Tibial artery (tissue), 4 donors: ENCODE data around the gene VPS35L.

ENCODE experiments used
- DNase-seq, 2 donors: peaks; one replicate each; pipeline ENCODE4 v3.0.0-alpha.2; 2019
- H3K27ac ChIP-seq, 2 donors: fragments of 200-600 bp; sonication (generic) in 1 of 2; 1 replicate in 1 of 2; 2 replicates in 1 of 2; pipeline ENCODE4 v1.5.1; 2018 to 2019; ENCODE audit warnings: mild to moderate bottlenecking in 1 of 2
- H3K27me3 ChIP-seq, 2 donors: fragments of 200-600 bp; sonication (generic) in 1 of 2; one replicate each; pipeline versions ENCODE4 v1.5.1 to v1.6.0; 2016 to 2019
- H3K36me3 ChIP-seq, 3 donors: fragments of 200-600 bp; sonication (generic) in 2 of 3; one replicate each; pipeline ENCODE4 v1.5.1; 2016 to 2019; ENCODE audit warnings: mild to moderate bottlenecking in 2 of 3
- H3K4me1 ChIP-seq, 4 donors: fragments of 200-600 bp; sonication (generic) in 2 of 4; 1 replicate in 3 of 4; 2 replicates in 1 of 4; pipeline ENCODE4 v1.5.1; 2016 to 2019
- H3K4me3 ChIP-seq, 2 donors: fragments of 200-600 bp; sonication (generic) in 1 of 2; 1 replicate in 1 of 2; 2 replicates in 1 of 2; pipeline ENCODE4 v1.5.1; 2018 to 2019; ENCODE audit warnings: mild to moderate bottlenecking in 2 of 2
- H3K9me3 ChIP-seq, 3 donors: fragments of 200-600 bp; sonication (generic) in 1 of 3; one replicate each; pipeline ENCODE4 v1.5.1; 2016 to 2019
- intact Hi-C: fragments of 100-400 bp; cut with DNase I; formaldehyde crosslinking; loops from one replicate; pipeline ENCODE4 v1.15.0; 2023; ENCODE audit warnings: low total_unique reads
- TF ChIP-seq, protein P1 (sequence below), 2 experiments: fragments of 200-600 bp in 1 of 2; fragments of 450-650 bp in 1 of 2; IDR thresholded peaks; one replicate each; pipeline ENCODE4 v1.5.1; 2017 to 2019; ENCODE audit warnings: antibody characterized with exemption in 2 of 2, mild to moderate bottlenecking in 1 of 2, moderate library complexity in 1 of 2

The VPS35L gene

DNA sequence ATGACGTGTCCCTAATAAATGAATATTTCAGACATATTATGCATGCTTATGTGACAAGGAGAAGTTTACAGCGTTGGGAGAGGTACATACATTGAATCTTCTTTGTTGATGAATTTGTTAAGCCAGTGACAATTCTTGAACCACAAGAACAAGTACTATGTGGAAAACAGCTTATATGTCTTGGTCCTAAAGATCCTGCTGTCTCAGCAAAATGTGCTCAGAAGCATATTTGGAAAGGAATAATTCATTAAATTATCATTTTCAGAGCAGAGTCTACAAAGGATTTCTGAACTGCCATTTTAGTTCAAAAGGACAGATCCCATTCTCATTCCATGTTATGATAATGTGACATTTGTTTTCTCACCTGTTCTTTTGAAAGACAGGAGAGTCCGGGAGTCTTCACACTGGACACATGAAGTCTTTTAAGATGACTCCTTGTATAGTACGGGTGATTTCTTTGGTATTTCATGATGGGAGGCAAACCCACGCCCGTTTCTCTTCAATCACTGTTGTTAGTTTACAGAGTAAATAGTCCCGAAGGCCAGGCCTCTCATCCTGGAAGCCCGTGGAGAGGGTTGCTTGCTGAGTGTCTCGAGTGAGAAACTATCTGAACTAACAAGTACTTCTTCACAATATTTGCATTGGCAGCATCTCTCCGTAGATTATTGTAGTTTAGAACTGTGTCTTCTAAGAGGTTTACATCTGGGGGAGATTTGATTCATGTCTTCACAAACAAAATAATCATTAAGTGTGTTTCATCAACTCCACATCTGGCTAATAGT lies 26.7 kb downstream of the VPS35L start:
- TF ChIP-seq, protein P1, sequence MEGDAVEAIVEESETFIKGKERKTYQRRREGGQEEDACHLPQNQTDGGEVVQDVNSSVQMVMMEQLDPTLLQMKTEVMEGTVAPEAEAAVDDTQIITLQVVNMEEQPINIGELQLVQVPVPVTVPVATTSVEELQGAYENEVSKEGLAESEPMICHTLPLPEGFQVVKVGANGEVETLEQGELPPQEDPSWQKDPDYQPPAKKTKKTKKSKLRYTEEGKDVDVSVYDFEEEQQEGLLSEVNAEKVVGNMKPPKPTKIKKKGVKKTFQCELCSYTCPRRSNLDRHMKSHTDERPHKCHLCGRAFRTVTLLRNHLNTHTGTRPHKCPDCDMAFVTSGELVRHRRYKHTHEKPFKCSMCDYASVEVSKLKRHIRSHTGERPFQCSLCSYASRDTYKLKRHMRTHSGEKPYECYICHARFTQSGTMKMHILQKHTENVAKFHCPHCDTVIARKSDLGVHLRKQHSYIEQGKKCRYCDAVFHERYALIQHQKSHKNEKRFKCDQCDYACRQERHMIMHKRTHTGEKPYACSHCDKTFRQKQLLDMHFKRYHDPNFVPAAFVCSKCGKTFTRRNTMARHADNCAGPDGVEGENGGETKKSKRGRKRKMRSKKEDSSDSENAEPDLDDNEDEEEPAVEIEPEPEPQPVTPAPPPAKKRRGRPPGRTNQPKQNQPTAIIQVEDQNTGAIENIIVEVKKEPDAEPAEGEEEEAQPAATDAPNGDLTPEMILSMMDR (IDR thresholded peaks at IDR 0.05): no peak
- Histone ChIP-seq H3K4me3 (no peak overlapping the region), H3K4me1 (no peaks in the 10 kb centered on the region), H3K9me3 (no peaks in the 10 kb centered on the region), H3K27ac (no peak overlapping the region), H3K36me3 (peaks cover 56 to 89% (median 82%) of the 10 kb centered on the region in 3 donors), H3K27me3 (no peaks in the 10 kb centered on the region)
- DNase-seq: no peak
- intact Hi-C loops: no loop called here

DNA sequence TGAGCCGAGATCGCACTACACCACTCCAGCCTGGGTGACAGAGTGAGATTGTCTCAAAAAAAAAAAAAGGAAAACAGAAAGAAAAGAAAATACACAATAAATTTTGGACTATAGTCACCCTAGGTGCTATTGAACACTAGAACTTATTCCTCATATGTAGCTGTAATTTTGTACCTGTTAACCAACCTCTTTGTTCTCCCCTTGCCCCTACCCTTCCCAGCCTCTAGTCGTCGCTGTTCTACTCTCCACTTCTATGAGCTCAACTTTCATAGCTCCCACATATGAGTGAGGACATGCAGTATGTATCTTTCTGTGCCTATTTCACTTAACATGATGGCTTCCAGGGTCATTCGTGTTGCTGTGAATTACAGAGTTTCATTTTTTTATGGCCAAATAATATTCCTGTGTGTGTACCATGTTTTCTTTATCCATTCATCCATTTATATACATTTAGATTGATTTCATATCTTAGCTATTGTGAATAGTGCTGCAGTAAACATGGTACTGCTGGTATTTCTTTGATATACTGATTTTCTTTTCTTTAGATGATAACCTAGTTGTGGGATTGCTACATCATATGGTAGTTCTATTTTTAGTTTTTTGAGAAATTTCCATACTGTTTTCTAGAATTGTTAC lies 28.3 kb downstream of the VPS35L start:
- no peak for DNase-seq
- Histone ChIP-seq H3K27ac (no peak overlapping the region), H3K9me3 (no peaks in the 10 kb centered on the region), H3K4me1 (no peaks in the 10 kb centered on the region), H3K4me3 (no peak overlapping the region), H3K27me3 (no peaks in the 10 kb centered on the region), H3K36me3 (peaks cover 42 to 76% (median 68%) of the 10 kb centered on the region in 3 donors)
- intact Hi-C loops: no loop called here
- TF ChIP-seq, protein P1 (IDR thresholded peaks at IDR 0.05): peak; percentile 49 to 76

DNA sequence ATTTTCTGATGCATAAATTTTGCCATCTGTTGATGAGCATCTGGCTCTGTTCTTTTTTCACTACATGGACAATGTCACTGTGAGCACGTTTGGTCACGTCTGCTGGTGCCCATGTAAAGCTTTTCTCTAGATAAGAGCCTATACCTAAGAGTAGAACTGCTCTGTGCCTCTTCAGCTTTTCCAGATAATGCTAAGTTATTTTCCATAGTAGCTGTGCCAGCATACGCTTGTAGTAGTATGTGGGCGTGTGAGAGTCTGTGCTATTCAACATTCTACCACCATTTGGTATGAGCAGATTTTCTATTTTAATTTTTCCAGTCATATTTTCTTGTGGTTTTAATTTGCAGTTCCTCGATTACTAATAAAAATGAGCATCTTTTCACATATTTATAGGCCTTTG lies 33.2 kb downstream of the VPS35L start:
- H3K4me1 ChIP-seq: no peaks in the 10 kb centered on the region
- no peaks in the 10 kb centered on the region for H3K27me3 ChIP-seq
- TF ChIP-seq, protein P1 (IDR thresholded peaks at IDR 0.05): no peak
- no peaks in the 10 kb centered on the region for H3K9me3 ChIP-seq
- no peak overlapping the region for H3K27ac ChIP-seq
- peaks cover 23 to 65% (median 44%) of the 10 kb centered on the region in 3 donors for H3K36me3 ChIP-seq
- DNase-seq: no peak
- H3K4me3 ChIP-seq: no peak overlapping the region
- intact Hi-C loops: no loop called here

DNA sequence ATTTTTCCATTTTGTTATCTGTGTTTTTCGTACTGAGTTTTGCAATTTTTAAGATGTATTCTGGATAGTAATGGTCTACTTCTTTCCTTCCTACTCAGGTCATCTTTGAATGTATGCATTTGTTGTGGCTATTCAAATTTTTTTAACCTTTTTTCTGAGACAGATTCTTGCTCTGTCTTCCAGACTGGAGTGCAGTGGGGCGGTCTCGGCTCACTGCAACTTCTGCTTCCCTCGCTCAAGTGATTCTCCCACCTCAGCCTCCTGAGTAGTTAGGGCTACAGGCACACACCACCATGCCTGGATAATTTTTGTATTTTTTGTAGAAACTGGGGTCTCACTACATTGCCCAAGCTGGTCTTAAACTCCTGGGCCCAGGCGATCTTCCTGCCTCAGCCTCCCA lies 33.6 kb downstream of the VPS35L start:
- DNase-seq: no peak
- TF ChIP-seq, protein P1 (IDR thresholded peaks at IDR 0.05): no peak
- Histone ChIP-seq H3K36me3 (peaks cover 27 to 68% (median 45%) of the 10 kb centered on the region in 3 donors), H3K27ac (no peak overlapping the region), H3K27me3 (no peaks in the 10 kb centered on the region), H3K4me1 (no peaks in the 10 kb centered on the region), H3K4me3 (no peak overlapping the region), H3K9me3 (no peaks in the 10 kb centered on the region)
- intact Hi-C loops: no loop called here

DNA sequence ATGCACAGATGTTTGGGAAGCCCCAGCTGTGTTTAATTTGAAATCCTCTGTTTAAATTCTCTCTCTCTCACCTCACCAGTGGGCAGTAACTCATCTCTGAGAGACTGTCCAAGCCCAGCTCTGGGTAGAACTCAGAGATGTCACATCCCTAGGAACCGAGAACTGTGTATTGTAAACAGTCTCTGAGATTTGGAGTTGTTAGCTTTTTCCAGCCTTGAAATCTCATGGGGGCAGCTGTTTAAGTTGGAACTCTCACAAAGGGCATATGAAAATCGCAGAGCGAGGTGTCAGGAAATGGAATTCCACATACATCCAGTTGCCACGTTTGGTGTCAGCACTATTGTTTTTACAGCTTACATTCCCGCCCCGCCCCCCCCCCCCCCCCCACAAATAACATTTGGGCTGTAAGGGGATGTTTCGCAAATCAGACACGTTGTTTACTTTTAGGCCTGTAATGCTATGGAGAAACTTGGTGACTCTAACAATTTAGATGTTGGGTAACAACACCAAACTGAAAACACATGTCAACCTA lies 34.3 kb downstream of the VPS35L start:
- H3K27ac ChIP-seq: no peak overlapping the region
- peaks cover 28 to 71% (median 45%) of the 10 kb centered on the region in 3 donors for H3K36me3 ChIP-seq
- no peaks in the 10 kb centered on the region for H3K27me3 ChIP-seq
- intact Hi-C loops: no loop called here
- no peak overlapping the region for H3K4me3 ChIP-seq
- TF ChIP-seq, protein P1 (IDR thresholded peaks at IDR 0.05): no peak
- no peaks in the 10 kb centered on the region for H3K4me1 ChIP-seq
- no peaks in the 10 kb centered on the region for H3K9me3 ChIP-seq
- DNase-seq: no peak
